Measurements from ENCODE around the gene ARID3B.

Gene ARID3B

DNA sequence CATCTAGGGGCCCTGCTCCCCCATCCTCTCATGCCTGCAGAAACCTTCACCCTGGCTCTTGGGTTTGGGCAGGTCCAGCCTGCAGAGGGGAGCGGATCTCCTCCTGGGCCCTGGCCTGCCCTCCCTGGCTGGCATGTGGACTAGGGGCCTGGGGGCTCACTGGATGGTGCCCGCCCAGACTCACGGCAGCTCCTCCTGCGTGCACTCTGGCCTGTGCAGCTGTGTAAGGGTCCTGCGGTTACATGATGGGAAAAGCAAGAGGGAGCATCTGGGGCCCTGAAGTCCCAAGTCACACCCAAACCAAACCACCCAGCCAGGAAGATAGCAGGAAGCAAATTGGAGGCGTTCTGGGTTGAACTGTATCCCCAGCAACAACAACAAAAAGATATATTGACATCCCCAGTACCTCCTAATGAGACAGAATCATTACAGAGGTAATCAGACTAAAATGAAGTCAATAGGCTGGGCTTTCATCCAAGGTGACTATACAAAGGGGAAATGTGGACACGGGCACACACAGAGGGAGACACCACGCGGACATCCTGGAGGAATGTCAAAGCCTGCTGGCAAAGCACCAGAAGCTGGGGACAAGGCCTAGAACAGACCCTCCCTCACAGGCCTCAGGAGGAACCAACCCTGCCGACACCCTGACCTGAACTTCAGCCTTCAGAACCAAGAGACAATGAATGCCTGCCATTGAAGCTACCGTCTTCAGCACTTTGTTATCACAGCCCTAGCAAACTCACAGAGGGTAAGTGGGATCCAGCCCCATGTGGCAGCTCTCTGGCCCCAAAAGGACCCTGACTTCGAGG, 64.2 kb downstream of the ARID3B start:
- no peak for DNase-seq (ENCODE audit: low read depth)

DNA sequence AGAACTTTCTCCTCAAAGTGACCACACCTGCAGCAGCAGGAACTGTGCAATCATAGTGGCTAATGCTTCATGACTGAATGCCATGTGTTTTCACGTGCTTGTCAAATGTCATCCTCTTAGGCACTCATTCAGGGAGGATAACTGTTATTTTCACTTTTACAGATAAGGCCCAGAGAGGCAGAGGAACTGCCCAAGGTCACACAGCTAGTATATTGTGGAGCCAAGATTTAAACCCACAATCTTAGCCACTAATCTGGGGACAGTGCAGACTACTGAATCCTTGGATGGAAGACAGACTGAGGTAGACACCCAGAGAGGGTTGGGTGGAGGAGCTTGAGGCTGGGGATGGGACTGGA, 64.8 kb downstream of the ARID3B start:
- no peak for DNase-seq (ENCODE audit: low read depth)

DNA sequence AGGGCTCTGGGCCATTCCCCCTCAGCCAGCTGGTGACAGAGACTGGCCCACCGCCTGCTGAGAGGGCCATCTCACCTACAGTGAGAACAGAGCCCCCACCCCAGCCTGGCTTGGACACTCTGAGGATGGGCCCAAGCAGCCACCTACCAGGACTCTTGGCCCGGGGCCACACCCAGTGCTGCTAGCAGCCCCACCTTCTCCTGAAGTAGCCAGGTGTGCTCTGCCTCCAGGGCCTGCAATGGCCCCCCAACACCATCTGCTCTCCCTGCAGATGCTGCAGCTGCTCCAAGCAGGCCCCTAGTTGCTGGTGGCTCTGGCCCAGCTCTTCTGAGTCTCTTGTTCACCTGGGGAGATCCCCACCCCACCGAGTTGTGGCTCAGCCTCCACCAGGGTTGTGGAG, 67.8 kb downstream of the ARID3B start:
- DNase-seq (ENCODE audit: low read depth): no peak

DNA sequence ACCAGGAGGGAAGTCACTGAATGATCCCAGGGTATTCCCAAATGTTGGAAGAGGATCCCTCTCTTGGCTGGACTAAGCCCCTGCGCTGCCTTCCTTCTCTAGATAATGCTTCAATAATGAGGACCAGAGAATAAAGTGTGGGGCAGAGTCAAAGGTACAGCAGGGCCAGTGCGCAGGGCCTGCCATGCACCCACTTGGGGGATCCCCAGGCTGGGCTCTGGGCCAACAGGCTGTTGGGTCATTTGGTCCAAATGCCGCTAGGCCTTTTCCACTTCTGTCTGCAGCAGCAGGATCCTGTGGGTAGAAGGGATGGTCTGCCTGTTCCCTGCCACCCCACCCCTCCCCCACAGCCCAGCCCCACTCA, 68.9 kb downstream of the ARID3B start:
- no peak for DNase-seq (ENCODE audit: low read depth)

DNA sequence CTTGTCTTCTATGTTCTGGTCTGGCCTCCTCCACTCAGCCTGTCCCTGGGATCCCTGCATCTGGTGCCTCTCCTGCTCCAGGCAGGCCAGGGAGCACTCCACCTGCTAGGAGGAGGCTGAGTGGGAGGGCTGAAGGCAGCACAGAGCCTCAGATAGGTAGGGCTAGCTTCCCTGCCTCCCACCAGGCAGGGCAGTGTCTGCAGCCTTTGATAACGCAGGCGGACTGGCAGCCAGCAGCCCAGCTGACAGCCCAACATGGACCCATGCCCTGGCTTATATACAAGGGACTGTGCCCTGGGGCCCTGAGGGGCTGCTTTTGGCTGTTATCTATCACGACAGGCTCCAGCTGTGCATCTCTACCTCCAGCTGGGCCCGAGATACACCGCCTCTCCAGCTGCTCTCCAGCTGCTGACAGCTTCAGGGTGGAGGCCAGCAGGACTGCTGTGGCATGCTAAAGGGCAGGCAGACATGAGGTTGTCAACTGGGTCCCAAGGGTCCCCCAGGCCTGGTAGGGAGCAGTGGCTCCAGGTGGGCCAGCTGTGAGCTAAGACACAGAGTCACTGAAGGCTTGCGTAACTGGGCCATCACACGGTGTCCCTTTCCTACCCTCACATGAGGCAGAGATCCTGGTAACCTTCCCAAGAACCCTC, 69.4 kb downstream of the ARID3B start:
- no peak for DNase-seq (ENCODE audit: low read depth)

DNA sequence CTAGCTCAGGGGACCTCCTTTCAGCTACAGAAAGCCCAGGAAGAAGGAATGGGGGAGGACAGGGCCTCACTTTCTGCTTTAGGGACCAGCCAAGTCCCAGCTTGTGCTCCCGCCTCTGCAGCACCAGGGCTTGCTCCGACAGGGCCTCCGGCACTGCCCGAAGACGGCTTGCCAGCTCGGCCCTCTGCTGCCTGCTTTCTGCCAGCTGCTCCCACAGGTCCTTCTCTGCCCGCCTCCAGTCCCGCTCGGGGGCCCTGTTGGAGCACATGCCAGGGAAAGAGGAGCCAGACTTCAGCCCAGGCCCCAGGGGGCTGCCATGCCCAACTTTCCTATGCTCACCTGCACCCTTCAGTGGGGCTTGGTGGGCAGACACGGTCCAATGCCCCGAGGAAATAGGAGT, 70.3 kb downstream of the ARID3B start:
- no peak for DNase-seq (ENCODE audit: low read depth)

DNA sequence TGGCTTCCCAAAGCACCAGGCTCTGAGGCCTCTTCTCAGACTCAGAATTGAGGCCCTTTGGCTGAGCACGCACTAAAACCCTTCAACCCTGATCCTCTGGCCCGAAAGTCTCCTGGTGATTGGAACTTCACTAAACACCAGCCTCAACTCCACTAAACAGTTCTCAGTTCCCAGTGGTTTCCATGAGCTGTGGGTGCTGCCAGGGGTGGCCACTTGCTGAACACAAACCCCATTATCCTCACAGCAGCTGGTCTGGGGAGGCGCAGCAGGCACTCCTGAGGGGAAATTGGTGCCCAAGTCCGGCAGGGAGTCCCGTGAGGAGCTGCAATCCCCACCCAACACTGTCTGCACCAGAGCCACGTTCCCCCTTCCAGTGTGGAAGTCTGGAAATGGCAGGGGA, 70.8 kb downstream of the ARID3B start:
- DNase-seq (ENCODE audit: low read depth): no peak

DNA sequence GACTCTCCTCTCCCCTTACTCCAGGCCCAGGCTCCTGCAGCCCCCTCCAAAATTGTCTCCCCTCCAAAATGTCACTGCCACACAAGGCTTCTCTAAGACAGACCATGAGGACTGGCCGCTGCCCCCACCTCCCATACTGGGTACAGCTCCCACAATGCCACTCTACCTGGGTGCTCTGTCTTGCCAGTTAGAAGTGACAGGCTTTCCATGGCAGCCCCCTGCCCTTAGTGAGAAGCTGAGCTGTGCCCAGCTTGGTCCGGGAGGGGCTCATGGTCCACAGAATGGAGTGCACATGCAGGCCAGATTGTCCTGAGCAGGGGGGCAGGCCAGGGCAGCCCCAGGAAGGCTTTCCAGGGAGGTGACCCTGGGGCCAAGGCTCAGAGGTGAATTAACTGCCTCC, 71.7 kb downstream of the ARID3B start:
- no peak for DNase-seq (ENCODE audit: low read depth)

DNA sequence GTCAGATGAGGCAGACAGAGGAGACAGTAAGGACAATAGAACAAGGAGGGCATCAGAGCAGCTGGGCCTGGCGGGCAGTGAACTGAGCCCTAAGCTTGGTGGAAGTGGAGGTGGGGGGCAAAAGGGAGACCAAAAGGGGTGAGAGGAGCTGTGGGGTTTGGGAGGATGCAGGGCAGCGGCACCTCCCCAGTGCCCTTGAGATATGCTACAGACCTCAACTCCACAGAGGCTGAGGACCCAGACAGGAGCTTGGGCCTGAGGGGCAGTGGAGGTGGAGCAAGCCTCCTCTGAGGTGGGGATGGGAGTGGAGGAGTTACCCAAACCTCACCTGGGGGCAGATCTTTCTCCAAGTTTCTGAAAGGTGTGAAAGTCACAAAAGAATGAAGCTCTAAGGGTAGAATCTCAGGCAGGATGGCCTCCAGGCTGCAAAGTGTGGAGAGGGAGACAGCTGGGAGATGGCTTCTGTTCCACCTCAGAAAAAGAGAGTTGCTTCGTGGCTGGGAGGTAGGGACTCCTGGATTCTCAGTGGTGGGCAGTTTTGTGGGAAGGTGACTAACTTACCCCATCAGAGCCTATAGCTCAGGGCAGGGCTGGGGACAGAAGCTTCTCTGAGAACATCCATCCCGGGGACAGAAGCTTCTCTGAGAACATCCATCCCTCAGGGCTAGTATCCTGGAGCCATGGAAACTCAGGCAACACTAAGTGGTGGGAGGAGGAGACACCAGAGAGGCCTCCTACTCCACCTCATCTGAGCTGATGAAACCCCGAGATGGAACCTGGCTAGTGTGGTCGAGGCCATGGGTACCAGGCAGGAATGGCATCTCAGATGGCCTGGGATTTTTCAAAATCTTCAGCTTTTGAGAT, 72.3 kb downstream of the ARID3B start:
- no peak for DNase-seq (ENCODE audit: low read depth)

DNA sequence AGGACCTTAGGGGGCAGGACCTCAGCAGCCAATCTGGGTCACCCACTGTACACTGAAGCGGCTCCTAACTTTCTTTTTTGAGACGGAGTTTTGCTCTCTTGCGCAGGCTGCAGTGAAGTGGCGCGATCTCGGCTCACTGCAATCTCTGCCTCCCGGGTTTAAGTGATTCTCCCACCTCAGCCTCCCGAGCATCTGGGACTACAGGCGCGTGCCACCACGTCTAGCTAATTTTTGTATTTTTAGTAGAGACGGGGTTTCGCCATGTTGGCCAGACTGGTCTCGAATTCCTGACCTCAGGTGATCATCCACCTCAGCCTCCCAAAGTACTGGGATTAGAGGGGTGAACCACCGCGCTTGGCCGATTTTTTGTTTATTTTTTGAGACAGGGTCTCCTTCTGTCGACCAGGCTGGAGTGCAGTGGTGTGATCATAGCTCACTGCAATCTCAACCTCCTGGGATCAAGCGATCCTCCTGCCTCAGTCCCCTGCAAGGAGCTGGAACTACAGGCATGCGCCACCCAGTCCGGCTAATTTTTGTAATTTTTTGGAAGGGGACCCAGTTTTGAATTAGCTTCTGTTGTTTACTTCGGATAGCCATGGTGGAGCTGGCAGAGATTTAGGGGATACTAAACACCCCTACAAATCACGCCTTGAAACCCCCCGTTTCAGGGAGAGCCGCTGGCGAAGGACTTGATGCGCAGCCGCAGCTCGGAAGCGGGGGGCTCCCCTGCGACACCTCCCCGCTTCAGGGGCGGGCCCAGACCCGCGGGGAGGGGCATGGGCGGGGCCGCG, 73.1 kb downstream of the ARID3B start:
- DNase-seq (ENCODE audit: low read depth): no peak

DNA sequence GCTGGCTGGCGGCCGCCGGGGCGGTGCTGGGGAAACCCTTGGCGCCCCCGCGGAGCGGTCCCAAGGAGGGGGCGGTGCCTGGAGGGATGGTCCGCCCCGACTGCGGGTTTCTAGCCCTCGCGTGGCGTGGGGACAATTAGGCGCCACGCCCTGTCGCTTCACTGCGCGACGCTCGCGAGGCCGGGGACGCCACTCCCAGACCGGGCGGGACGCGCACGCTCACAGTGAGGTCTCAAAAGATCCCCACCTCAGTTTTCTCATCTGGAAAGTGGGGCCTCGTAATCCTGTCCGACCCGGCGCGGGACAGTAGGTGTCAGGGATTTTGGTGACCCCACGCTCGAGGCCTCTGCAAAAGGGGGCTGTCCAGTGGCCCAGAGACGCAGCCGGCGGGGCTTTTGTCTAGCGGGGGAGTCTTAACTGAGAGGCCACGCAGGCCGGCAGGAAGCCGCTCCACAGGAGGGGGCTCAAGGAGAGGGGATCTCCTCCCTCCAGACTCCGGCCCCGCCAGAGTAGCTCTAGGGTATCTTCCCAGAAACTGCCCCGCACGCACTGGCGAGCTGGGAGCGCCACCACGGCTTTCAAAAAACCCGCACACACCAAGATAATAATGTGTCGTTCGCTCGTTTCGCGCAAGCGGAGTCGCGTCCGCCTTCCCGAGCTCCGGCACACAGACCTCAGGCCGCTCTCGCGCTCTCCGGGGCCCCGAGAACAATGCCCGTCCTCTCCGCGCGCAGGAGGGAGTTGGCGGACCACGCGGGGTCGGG, 73.9 kb downstream of the ARID3B start:
- DNase-seq (ENCODE audit: low read depth): peak; percentile 77

DNA sequence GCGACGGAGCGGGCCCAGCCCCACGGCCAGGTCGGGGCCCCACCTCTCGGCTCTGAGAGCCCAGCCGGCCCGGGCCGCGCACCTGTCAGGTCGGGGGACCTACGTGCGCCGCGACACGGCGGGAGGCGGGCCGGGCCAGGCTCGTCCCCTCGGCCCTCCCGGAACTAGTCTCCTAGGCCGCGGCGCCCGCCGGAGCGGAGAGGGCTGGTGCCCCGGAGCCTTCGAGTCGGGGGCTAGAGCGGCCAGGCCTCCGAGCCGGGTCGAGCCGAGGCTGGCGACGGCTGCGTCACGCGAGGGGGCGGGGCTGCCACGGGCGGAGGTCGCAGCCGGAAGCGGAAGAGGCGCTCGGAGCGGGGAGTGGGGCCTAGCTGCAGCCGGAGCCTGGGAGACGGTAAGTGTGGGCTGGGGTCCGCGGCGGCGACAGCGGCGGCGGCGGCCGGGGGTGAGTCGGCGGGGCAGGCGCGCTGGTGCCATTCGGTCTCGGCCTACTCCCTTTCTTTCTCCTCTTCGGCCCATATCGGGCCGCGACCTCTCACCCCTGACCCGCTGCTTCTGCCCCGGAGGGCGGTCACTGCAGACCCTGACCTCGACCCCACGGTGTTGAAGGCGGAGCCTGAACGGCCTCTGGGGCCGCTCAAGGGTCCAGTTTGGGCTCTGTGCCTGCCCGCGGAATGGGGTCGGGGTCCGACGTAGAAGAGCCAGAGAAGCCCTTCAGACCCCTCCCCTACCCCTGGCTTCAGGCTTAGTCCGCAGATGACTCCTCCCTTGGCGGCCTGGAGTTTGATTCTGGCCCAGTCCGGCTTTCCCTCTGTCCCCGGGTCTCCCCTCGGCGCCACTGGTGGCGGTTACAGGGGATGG, 74.7 kb downstream of the ARID3B start, which contains the start of gene CLK3:
TSS of gene CLK3 (plus strand) at position 329 of the 858 bp plus-strand sequence. CDS start 3,361 bp downstream, outside the sequence.
- peak; percentile 92 for DNase-seq (ENCODE audit: low read depth)

DNA sequence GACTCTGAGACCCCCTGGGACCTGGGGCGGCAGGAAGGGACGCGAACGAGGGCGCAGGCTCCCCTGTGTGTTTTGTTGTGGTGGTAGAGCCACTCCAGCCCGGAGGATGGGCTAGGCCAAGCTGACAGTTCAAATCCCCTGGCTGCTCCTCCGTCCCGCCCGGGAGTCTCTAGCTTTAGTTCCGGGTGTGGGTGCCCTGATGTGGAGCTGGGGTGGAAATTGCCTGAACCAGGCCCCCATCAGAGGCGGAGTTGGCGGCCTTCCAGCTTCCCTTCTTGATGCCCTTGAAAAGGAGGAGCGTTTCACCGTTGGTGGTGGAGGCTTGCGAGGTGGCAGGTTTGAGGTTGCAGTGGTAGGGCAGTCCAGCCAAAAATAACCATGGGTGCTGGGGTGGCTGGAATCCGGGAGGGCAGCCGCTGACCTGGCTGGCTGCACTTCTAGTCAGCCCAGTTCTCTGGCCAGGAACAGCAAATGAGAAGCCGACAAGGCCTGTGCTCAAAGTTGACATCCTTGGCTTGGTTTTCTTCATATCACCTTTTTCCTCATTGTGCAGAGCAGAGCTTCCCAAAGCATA, 75.4 kb downstream of the ARID3B start:
- DNase-seq (ENCODE audit: low read depth): peak; percentile 70

DNA sequence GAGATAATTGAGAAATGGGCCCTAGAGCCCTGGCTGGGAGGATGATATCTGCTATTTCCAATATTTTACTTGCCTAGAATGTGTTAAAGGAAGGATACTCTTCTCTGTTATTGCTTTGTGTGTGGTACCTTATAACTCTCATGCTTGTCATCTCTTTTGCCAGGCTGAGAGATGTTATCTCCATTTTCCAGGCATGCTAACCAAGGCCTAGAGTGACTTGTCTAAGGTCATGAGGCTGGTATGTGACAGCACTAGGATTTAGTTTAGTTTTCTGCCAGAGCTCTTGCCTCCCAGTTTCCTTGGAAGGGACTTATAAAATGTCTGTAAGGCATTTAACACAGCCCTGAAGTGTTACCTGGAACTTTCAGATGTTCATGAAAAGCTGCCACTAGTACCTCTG, 76.0 kb downstream of the ARID3B start:
- no peak for DNase-seq (ENCODE audit: low read depth)

DNA sequence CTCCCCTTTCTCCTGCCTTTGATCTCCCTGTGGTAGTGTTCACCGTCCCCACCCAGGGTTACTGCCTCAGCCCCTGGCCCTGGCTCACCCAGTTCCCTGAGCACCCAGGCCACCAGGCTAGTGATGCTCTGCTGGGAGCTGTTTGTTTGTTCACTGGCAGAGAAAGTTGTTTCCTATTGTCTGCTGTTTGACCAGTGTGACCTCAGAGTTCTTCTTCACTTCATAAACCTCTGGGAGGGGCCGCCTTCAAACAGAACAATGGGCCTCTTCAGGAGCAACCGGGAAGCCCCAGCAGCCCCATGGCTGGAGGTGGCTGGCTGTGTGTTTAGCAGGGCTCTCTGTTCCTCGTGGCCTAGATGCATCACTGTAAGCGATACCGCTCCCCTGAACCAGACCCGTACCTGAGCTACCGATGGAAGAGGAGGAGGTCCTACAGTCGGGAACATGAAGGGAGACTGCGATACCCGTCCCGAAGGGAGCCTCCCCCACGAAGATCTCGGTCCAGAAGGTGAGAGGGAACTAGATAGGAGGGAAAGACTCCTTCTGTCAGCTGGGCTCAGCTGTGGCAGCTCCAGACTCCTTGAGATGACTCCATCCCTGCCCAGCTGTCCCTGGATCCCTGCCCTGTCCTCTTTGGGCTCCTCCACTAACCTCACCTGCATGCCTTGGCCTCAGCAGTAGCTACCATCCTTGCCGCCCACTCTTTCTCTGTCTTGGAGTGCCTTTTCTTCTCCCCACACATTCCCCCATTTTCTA, 78.0 kb downstream of the ARID3B start:
- no peak for DNase-seq (ENCODE audit: low read depth)

DNA sequence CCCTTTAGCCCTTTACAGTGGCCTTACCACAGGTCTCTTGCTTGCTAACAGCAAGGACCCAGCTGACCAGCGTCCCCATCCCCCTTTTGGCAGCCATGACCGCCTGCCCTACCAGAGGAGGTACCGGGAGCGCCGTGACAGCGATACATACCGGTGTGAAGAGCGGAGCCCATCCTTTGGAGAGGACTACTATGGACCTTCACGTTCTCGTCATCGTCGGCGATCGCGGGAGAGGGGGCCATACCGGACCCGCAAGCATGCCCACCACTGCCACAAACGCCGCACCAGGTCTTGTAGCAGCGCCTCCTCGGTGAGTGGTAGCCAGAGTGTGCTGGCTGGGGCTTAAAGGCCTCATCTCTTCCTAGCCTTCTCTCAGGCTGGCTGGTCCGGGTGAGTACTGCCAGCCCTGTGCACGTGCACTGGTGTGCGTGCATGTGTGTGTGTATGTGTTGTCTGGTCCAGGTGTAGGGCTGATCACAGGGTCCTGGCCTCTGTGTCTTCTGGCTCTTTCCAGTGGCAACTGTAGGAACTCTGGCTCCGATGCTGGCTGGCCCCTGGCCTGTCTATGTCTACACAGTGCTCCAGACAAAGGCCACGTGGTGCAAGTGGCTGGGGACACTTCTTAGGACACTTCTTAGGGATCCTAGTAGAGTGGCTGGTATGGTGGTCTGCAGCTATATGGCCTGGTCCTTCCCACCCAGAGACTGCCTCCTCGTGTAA, 79.1 kb downstream of the ARID3B start:
- no peak for DNase-seq (ENCODE audit: low read depth)

DNA sequence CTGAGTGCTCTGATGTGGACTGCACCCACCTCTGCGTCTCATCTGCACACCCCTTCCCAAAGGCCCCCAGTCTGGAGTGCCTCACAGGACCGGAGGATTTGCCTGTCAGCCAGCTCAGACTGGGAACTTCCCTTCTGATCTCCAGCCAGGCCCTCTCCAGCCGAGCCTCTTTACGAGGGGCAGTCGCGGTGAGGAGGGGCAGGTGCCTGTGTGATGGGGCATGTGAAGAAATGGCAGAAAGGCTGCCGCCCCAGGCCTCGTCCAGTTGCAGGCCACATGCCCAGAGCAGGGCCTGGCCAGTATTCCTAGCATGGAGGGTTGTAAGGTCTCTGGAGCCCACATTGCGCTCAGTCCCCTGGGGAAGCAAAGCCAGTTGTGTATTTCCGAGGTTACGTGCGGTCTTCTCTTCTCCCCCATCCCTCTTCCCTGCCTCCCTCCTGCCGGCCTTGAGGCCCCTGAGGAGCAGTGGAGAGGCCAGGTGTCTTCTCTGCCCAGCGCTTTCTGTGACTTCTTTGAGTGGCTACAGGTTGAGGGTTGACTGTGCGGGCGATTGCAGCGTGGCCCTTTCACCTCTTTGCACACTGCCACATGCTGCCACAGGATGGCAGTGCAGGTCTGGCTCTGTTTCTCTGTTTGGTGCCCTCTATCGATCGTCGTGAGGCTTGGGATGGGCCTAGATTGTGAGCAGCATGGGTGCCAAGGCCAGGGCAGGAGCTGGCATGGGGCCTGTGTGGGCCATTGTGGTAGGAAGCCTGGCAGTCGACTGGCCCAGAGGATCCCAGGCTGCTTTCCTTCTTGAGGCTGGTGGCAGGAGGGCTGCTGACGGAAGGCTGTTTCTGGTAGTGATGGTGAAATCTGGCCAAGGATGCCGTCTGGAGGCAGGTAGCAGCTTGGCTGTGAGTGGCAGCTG, 79.9 kb downstream of the ARID3B start:
- peak; percentile 84 for DNase-seq (ENCODE audit: low read depth)

Measured in ELR (cell line).